ENCODE measurements around the gene CALR3. TPM values are rescaled to one million over a fixed set of nuclear protein-coding genes. Genes with fewer than 3 reads are reported as not detected.
"Not testable (repeated sequence)": the region's sequence is repeated elsewhere in the genome, so short reads cannot be mapped to it uniquely, and the experiment has no call there.

CALR3 gene
- total RNA-seq, 6 experiments from 2014 or later, result not detected

GRCh38 chr19:16472992-16473391 is 23.0 kb downstream of the CALR3 start:
- peak overlapping the region; percentile 48; the same call in 1 of the 2 replicates for H3K27ac Mint-ChIP-seq
- no peak for DNase-seq
- no peaks in the 10 kb centered on the region for H3K36me3 Mint-ChIP-seq (ENCODE audit: low read depth)
- TF ChIP-seq, protein P1, sequence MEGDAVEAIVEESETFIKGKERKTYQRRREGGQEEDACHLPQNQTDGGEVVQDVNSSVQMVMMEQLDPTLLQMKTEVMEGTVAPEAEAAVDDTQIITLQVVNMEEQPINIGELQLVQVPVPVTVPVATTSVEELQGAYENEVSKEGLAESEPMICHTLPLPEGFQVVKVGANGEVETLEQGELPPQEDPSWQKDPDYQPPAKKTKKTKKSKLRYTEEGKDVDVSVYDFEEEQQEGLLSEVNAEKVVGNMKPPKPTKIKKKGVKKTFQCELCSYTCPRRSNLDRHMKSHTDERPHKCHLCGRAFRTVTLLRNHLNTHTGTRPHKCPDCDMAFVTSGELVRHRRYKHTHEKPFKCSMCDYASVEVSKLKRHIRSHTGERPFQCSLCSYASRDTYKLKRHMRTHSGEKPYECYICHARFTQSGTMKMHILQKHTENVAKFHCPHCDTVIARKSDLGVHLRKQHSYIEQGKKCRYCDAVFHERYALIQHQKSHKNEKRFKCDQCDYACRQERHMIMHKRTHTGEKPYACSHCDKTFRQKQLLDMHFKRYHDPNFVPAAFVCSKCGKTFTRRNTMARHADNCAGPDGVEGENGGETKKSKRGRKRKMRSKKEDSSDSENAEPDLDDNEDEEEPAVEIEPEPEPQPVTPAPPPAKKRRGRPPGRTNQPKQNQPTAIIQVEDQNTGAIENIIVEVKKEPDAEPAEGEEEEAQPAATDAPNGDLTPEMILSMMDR (IDR thresholded peaks at IDR 0.05), result no peak
- H3K27me3 Mint-ChIP-seq (ENCODE audit: insufficient read depth), result no peaks in the 10 kb centered on the region; the same call in none of the 2 replicates
- peaks cover 22% of the 10 kb centered on the region for H3K4me1 Mint-ChIP-seq (ENCODE audit: low read depth)
- H3K9me3 Mint-ChIP-seq, result no peaks in the 10 kb centered on the region
- H3K4me3 Mint-ChIP-seq, result no peak overlapping the region

DNA sequence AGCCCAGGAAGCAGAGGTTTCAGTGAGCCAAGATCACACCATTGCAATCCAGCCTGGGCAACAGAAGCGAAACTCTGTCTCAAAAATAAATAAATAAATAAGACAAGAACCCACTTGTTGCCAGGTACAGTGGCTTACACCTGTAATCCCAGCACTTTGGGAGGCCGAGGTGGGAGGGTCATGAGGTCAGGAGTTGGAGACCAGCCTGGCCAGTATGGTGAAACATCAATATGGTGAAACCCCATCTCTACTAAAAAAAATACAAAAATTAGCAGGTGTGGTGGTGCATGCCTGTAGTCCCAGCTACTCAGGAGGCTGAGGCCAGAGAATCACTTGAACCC is 23.4 kb downstream of the CALR3 start:
- H3K9me3 Mint-ChIP-seq; DNase-seq; H3K27me3 Mint-ChIP-seq (ENCODE audit: insufficient read depth); H3K36me3 Mint-ChIP-seq (ENCODE audit: low read depth): not testable (repeated sequence)
- Mint-ChIP-seq H3K27ac (peak overlapping the region; percentile 64), H3K4me1 (ENCODE audit: low read depth) (peaks cover 22% of the 10 kb centered on the region), H3K4me3 (peak overlapping the region; percentile 68)

DNA sequence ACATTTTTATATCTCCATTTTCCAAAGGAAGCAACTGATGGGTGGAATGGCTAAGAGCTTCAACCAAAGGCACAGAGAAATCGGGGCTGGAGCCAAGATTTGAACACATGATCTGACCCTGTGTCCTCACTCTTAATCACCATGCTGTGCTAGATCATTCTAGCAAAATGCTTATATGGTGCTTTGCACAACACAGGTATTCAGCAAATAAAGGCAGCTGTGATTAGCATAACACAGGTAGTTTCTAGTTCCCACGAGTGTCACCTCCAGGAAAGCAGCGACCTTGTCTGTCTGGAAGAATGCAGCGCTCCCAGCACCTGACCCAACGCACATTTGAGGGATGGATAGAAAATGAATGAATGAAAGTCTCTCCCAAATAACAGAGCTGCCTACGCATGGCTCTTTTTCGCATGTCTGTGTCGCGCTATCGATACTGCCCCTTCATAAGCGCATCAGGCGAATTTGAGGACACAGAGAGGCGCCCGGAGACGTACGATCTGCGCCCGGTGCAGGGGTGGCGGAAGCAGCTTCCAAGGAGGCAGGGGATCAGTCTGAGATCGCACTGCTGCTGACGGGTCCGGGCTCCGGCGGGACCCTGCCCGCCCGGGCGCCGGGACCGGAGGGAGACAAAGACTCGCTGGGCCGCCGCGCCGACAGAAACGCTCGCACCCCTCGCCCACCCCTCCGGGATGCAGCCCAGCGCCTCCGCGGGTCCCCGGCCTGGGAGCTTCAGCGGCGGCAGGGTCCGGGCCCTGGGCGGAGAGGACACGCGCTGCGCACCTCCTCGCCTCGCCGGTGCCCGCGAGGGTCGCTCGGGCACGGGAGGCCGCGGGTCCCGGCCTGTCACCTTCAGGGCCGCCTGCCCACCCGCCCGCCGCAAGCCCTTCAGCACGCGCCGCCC is 24.8 kb downstream of the CALR3 start:
- DNase-seq, result peak; percentile 41
- no peaks in the 10 kb centered on the region for H3K9me3 Mint-ChIP-seq
- peak overlapping the region; percentile 93 for H3K4me3 Mint-ChIP-seq
- no peaks in the 10 kb centered on the region for H3K36me3 Mint-ChIP-seq (ENCODE audit: low read depth)
- H3K27me3 Mint-ChIP-seq (ENCODE audit: insufficient read depth), result peaks cover 2% of the 10 kb centered on the region
- H3K4me1 Mint-ChIP-seq (ENCODE audit: low read depth), result peaks cover 26% of the 10 kb centered on the region
- H3K27ac Mint-ChIP-seq, result peak overlapping the region; percentile 66
- TF ChIP-seq, protein P1 (IDR thresholded peaks at IDR 0.05), result no peak

DNA sequence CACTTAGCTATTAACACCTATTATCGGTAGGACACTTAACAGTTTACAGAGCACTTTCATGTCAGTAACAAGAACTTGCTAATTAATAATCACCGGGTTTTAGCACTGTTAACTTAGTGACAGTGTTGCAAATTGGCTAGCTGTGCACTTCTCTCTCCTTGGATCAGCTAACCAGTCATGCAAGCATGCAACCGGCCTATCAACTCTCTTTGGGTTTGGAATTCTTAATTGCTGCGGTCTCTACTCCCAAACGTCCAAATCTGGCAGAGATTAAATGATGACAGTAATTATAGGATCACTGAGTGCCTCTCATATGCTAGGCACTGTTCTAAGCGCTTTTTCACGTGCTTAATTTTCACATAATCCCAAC is 25.4 kb downstream of the CALR3 start:
- no peaks in the 10 kb centered on the region for H3K36me3 Mint-ChIP-seq (ENCODE audit: low read depth)
- H3K27ac Mint-ChIP-seq, result peak overlapping the region; percentile 66
- TF ChIP-seq, protein P1 (IDR thresholded peaks at IDR 0.05), result no peak
- DNase-seq, result no peak
- H3K27me3 Mint-ChIP-seq (ENCODE audit: insufficient read depth), result peaks cover 2% of the 10 kb centered on the region
- peak overlapping the region; percentile 93 for H3K4me3 Mint-ChIP-seq
- no peaks in the 10 kb centered on the region for H3K9me3 Mint-ChIP-seq
- peaks cover 28% of the 10 kb centered on the region for H3K4me1 Mint-ChIP-seq (ENCODE audit: low read depth)

GRCh38 chr19:16467581-16467980 is 28.4 kb downstream of the CALR3 start:
- no peaks in the 10 kb centered on the region for H3K36me3 Mint-ChIP-seq (ENCODE audit: low read depth)
- H3K27me3 Mint-ChIP-seq (ENCODE audit: insufficient read depth), result peaks cover 2% of the 10 kb centered on the region; the same call in 1 of the 2 replicates
- H3K9me3 Mint-ChIP-seq, result no peaks in the 10 kb centered on the region
- no peak for DNase-seq
- no peak overlapping the region for H3K4me3 Mint-ChIP-seq
- H3K27ac Mint-ChIP-seq, result no peak overlapping the region
- peaks cover 49% of the 10 kb centered on the region for H3K4me1 Mint-ChIP-seq (ENCODE audit: low read depth)
- TF ChIP-seq, protein P1 (IDR thresholded peaks at IDR 0.05), result no peak

DNA sequence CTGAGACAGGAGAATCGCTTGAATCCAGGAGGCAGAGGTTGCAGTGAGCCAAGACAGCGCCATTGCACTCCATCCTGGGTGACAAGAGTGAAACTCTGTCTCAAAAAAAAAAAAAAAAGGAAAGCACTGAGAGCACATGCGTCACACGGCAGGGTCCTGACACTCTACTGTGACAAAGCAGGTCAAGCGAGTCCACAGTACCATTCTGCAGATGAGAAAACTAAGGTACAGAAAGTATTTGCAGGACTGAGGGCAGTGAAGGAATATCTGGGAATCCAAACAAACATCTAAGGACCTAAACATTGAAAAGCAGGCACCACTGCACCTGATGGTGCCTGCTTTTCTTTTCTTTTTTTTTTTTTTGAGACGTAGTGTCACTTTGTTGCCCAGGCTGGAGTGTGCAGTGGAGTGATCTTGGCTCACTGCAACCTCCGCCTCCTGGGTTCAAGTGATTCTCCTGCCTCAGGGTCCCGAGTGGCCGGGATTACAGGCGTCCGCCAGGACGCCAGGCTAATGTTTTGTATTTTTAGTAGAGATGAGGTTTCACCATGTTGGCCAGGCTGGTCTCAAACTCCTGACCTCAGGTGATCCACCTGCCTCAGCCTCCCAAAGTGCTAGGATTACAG is 29.1 kb downstream of the CALR3 start:
- H3K27me3 Mint-ChIP-seq (ENCODE audit: insufficient read depth); H3K9me3 Mint-ChIP-seq; H3K27ac Mint-ChIP-seq; H3K4me3 Mint-ChIP-seq; H3K36me3 Mint-ChIP-seq (ENCODE audit: low read depth); DNase-seq: not testable (repeated sequence)
- H3K4me1 Mint-ChIP-seq (ENCODE audit: low read depth), result peaks cover 51% of the 10 kb centered on the region

Measured in HFFc6 (cell line).